NCI-H774 (cell line): ENCODE results near the gene SLC22A6.

Experiments
- DNase-seq: peaks from one replicate; lab custom pipeline; 2025; lab: John Stamatoyannopoulos, UW

Gene SLC22A6

GRCh38 chr11:62931499-62932278 lies 53.1 kb downstream of the SLC22A6 start:
- DNase-seq: no peak

DNA sequence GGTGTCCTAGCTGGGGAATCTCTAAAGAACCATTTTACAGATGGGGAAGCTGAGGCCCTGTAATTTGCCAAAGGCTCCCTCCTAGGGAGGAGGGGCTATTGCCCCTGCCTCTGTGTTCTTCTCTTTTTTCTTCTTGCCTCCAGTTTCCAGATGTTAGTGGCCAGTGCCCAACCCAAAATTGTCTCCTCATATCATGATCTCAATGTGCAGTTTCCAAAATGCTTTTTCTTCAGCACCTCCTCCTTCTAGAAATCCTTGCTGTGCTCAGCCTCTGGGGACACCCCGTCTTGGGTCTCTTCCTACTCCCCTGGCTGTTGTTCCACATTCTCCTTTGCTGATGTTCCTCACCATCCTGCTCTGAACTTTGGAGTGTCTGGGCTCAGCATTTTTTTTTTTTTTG lies 54.1 kb downstream of the SLC22A6 start:
- DNase-seq: no peak

- DNase-seq: no peak
Observed at GRCh38 chr11:62930157-62930556, 54.6 kb downstream of the SLC22A6 start.

- DNase-seq: no peak
Observed at GRCh38 chr11:62928011-62928410, 56.8 kb downstream of the SLC22A6 start.

DNA sequence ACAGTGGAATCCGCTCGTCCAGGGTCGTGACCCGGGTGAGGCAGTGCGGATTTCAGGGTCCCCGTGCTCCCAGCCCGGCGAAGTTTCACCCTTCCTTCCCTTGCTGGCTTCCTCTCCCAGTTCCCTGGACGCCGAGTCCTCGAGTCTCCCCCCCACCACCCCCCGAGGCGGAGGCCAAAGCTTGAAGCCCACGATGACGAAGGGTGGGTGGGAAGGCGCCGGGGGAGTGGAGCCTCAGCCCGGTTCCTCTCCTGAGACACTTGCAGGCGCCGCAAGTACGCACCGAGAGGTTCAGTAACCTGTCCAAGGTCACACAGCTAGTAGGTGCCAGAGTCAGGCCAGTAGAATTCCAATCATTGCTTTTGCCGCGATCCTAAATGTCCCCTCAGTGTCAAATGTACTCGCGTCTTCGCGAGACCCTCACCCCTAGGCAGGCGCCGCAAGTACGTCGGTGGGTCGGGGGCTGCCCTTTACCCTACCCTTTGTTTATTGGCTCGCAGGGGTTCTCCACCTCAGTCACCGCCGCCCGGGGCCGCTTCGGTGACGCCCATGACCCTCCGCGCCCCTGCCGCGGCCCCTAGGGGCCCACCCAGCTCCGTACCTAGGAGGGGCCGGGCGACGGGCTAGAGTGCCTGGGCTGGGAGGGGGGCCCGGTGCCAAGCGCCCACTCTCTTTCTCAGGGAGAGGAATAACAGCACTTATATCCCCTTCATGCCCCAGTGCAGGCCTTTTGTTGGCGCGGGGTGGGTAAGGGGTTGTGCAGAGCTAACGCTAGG lies 57.9 kb downstream of the SLC22A6 start:
- DNase-seq: no peak
